ENCODE data around the gene RAD51B. TPM values are rescaled to one million over a fixed set of nuclear protein-coding genes. Genes with fewer than 3 reads are reported as not detected.

Gene RAD51B
- total RNA-seq, 3 donors from 2014 or later: 10.6 to 77.6 (median 33.8) TPM

DNA sequence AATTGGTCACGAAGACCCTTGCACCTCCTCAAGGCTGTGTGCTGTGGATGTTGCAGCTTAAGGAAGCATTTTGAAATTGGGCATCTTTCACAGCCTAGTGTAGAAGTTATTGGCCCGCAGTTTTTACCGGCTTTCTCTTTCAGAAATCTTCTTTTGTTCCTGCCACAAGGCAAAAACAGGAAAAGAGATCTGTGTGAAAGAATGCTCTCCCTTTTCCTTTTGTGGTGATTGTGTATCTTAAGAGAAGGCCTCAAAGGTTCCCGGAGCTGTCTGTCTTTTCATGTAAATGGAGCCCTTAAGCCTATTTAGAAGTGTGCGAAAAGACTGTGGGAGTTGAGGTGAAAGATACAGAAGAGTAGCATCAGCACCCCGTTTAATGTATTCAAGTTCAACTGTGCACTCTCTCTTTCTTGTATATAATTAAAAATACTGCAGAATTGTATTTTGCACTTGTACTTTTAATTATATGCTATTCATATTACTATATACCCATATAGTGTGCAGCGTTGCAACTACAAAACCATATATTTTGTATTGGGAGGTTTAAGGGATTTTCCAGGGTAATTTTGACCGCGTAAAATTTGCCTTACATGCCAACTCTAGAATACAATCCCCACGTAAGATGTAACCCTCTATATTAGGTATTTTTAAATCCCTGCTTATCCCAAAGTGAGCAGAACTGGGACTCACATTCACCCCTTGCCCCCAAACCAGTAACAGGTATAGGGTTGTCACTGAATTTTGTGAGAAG lies 441.7 kb downstream of the RAD51B start:
- intact Hi-C loops (cut with DNase I; ENCODE audit: low total_unique reads): no loop called here
- no peak overlapping the region for H3K27ac ChIP-seq
- no peak overlapping the region for H3K4me3 ChIP-seq
- H3K4me1 ChIP-seq: peaks cover 0 to 2% of the 10 kb centered on the region in 2 donors
- TF ChIP-seq POLR2AphosphoS5 (IDR thresholded peaks at IDR 0.05): no peak
- TF ChIP-seq POLR2A (IDR thresholded peaks at IDR 0.05): no peak
- no peak for TF ChIP-seq CTCF (IDR thresholded peaks at IDR 0.05)
- no peaks in the 10 kb centered on the region for H3K36me3 ChIP-seq
- DNase-seq (ENCODE audit: low spot score in 2 of 2): no peak
- H3K27me3 ChIP-seq: no peaks in the 10 kb centered on the region
- no peaks in the 10 kb centered on the region for H3K9me3 ChIP-seq

- Histone ChIP-seq H3K9me3 (no peaks in the 10 kb centered on the region), H3K27me3 (no peaks in the 10 kb centered on the region), H3K36me3 (no peaks in the 10 kb centered on the region), H3K27ac (no peak overlapping the region), H3K4me1 (no peaks in the 10 kb centered on the region), H3K4me3 (no peak overlapping the region)
- no peak for TF ChIP-seq POLR2A (IDR thresholded peaks at IDR 0.05)
- no peak for TF ChIP-seq POLR2AphosphoS5 (IDR thresholded peaks at IDR 0.05)
- TF ChIP-seq CTCF (IDR thresholded peaks at IDR 0.05): no peak
- no peak for DNase-seq (ENCODE audit: low spot score in 2 of 2)
- intact Hi-C loops (cut with DNase I; ENCODE audit: low total_unique reads): no loop called here
Observed at GRCh38 chr14:68262567-68262966, 443.0 kb downstream of the RAD51B start.

- H3K27me3 ChIP-seq: no peaks in the 10 kb centered on the region
- H3K36me3 ChIP-seq: no peaks in the 10 kb centered on the region
- DNase-seq (ENCODE audit: low spot score in 2 of 2): no peak
- peak overlapping the region in 1 of 2 donors; percentile 13 for H3K27ac ChIP-seq
- H3K4me3 ChIP-seq: no peak overlapping the region
- intact Hi-C loops (cut with DNase I; ENCODE audit: low total_unique reads): no loop called here
- no peak for TF ChIP-seq POLR2AphosphoS5 (IDR thresholded peaks at IDR 0.05)
- TF ChIP-seq CTCF (IDR thresholded peaks at IDR 0.05): no peak
- TF ChIP-seq POLR2A (IDR thresholded peaks at IDR 0.05): no peak
- H3K4me1 ChIP-seq: no peaks in the 10 kb centered on the region
- no peaks in the 10 kb centered on the region for H3K9me3 ChIP-seq
Observed at GRCh38 chr14:68263563-68264259, 444.1 kb downstream of the RAD51B start.

DNA sequence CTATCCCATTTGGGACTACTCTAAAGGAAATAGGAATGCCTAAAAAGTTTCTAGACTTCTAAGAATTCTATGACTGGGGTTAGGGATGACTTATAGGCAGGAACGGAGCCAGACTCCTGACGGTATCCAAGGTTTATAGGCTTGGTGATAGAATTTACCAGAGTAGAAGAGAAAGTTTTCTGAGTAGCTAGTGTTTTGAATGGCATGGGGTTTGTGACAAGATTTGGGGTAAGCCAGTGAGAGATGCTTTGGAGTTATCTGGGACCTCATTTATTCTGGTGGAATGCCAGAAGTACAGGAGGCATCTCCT lies 444.6 kb downstream of the RAD51B start:
- peak overlapping the region in 1 of 2 donors; percentile 13 for H3K27ac ChIP-seq
- no peaks in the 10 kb centered on the region for H3K4me1 ChIP-seq
- DNase-seq (ENCODE audit: low spot score in 2 of 2): no peak

More for the DNA sequence above, 444.6 kb downstream of the RAD51B start:
- H3K36me3 ChIP-seq: no peaks in the 10 kb centered on the region
- H3K27me3 ChIP-seq: no peaks in the 10 kb centered on the region
- intact Hi-C loops (cut with DNase I; ENCODE audit: low total_unique reads): no loop called here
- TF ChIP-seq CTCF (IDR thresholded peaks at IDR 0.05) (no peak), POLR2A (IDR thresholded peaks at IDR 0.05) (no peak), POLR2AphosphoS5 (IDR thresholded peaks at IDR 0.05) (no peak)
- no peak overlapping the region for H3K4me3 ChIP-seq
- no peaks in the 10 kb centered on the region for H3K9me3 ChIP-seq
